Measurements from ENCODE around the gene DGKH.

The DGKH gene

DNA sequence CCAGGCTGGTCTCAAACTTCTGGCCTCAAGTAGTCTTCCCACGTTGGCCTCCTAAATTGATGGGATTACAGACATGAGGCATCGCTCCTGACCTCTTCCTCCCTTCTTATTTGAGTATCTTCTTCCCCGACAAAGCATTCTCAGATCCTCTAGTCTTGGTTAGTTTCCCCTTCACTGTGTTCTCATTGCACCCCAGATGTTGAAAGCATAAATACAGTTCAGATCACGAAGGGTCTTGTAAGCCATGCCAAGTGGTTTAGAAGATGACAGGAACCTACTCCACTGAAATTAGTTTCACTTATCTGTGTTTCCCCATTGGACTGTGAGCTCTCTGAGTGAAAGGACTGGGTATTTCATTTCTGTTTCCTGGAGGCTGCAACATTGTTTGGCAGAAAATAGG lies 100.7 kb downstream of the DGKH start:
- Histone ChIP-seq H3K4me2 (ENCODE audit: low read length) (no peak overlapping the region), H3K4me3 (ENCODE audit: low read length) (no peak overlapping the region), H3K9me3 (ENCODE audit: control insufficient read depth, insufficient read depth, low read length) (no peaks in the 10 kb centered on the region), H3K27ac (ENCODE audit: low read depth, low read length) (no peak overlapping the region), H4K20me1 (ENCODE audit: control insufficient read depth, insufficient read depth, low read depth, low read length) (no peaks in the 10 kb centered on the region), H3K79me2 (ENCODE audit: control insufficient read depth, low read length) (no peaks in the 10 kb centered on the region), H3K27me3 (ENCODE audit: control insufficient read depth, low read length) (no peaks in the 10 kb centered on the region), H3K36me3 (ENCODE audit: control insufficient read depth, low read length) (no peaks in the 10 kb centered on the region; the same call in 1 of the 2 replicates), H3F3A (ENCODE audit: control insufficient read depth, insufficient read depth) (no peaks in the 10 kb centered on the region), H3K4me1 (ENCODE audit: control insufficient read depth, low read length) (no peaks in the 10 kb centered on the region), H3K9me2 (replicated peaks; ENCODE audit: control insufficient read depth, low read length) (no peaks in the 10 kb centered on the region)
- TF ChIP-seq, protein P1, sequence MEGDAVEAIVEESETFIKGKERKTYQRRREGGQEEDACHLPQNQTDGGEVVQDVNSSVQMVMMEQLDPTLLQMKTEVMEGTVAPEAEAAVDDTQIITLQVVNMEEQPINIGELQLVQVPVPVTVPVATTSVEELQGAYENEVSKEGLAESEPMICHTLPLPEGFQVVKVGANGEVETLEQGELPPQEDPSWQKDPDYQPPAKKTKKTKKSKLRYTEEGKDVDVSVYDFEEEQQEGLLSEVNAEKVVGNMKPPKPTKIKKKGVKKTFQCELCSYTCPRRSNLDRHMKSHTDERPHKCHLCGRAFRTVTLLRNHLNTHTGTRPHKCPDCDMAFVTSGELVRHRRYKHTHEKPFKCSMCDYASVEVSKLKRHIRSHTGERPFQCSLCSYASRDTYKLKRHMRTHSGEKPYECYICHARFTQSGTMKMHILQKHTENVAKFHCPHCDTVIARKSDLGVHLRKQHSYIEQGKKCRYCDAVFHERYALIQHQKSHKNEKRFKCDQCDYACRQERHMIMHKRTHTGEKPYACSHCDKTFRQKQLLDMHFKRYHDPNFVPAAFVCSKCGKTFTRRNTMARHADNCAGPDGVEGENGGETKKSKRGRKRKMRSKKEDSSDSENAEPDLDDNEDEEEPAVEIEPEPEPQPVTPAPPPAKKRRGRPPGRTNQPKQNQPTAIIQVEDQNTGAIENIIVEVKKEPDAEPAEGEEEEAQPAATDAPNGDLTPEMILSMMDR (IDR thresholded peaks at IDR 0.05; ENCODE audit: low read depth, low read length, poor library complexity, severe bottlenecking): no peak
- TF ChIP-seq EZH2phosphoT487 (IDR thresholded peaks at IDR 0.05; ENCODE audit: borderline replicate concordance, low read length): no peak

- Histone ChIP-seq H3K36me3 (ENCODE audit: control insufficient read depth, low read length) (peaks cover 12% of the 10 kb centered on the region), H3F3A (ENCODE audit: control insufficient read depth, insufficient read depth) (0 out of 2 replicates have a peak, but pooled peaks cover 2% of the 10 kb centered on the region), H3K79me2 (ENCODE audit: control insufficient read depth, low read length) (no peaks in the 10 kb centered on the region), H4K20me1 (ENCODE audit: control insufficient read depth, insufficient read depth, low read depth, low read length) (no peaks in the 10 kb centered on the region), H3K9me2 (replicated peaks; ENCODE audit: control insufficient read depth, low read length) (no peaks in the 10 kb centered on the region), H3K4me3 (ENCODE audit: low read length) (no peak overlapping the region), H3K27ac (ENCODE audit: low read depth, low read length) (no peak overlapping the region), H3K4me2 (ENCODE audit: low read length) (no peak overlapping the region), H3K27me3 (ENCODE audit: control insufficient read depth, low read length) (no peaks in the 10 kb centered on the region), H3K9me3 (ENCODE audit: control insufficient read depth, insufficient read depth, low read length) (no peaks in the 10 kb centered on the region), H3K4me1 (ENCODE audit: control insufficient read depth, low read length) (no peaks in the 10 kb centered on the region)
- TF ChIP-seq, protein P1 (IDR thresholded peaks at IDR 0.05; ENCODE audit: low read depth, low read length, poor library complexity, severe bottlenecking): no peak
- no peak for TF ChIP-seq EZH2phosphoT487 (IDR thresholded peaks at IDR 0.05; ENCODE audit: borderline replicate concordance, low read length)
Observed at GRCh38 chr13:42151781-42152180, 103.3 kb downstream of the DGKH start.

- Histone ChIP-seq H3K27me3 (ENCODE audit: control insufficient read depth, low read length) (no peaks in the 10 kb centered on the region), H3K9me2 (replicated peaks; ENCODE audit: control insufficient read depth, low read length) (no peaks in the 10 kb centered on the region), H3K4me3 (ENCODE audit: low read length) (no peak overlapping the region), H3K9me3 (ENCODE audit: control insufficient read depth, insufficient read depth, low read length) (no peaks in the 10 kb centered on the region), H3F3A (ENCODE audit: control insufficient read depth, insufficient read depth) (0 out of 2 replicates have a peak, but pooled peaks cover 3% of the 10 kb centered on the region), H3K79me2 (ENCODE audit: control insufficient read depth, low read length) (no peaks in the 10 kb centered on the region), H3K27ac (ENCODE audit: low read depth, low read length) (no peak overlapping the region), H3K4me2 (ENCODE audit: low read length) (no peak overlapping the region), H3K36me3 (ENCODE audit: control insufficient read depth, low read length) (peaks cover 12% of the 10 kb centered on the region), H4K20me1 (ENCODE audit: control insufficient read depth, insufficient read depth, low read depth, low read length) (no peaks in the 10 kb centered on the region), H3K4me1 (ENCODE audit: control insufficient read depth, low read length) (no peaks in the 10 kb centered on the region)
- TF ChIP-seq, protein P1 (IDR thresholded peaks at IDR 0.05; ENCODE audit: low read depth, low read length, poor library complexity, severe bottlenecking): no peak
- no peak for TF ChIP-seq EZH2phosphoT487 (IDR thresholded peaks at IDR 0.05; ENCODE audit: borderline replicate concordance, low read length)
Observed at GRCh38 chr13:42152495-42152894, 104.0 kb downstream of the DGKH start.
